AG09309 (cell line): ENCODE data around the gene AVPR1A.
"Not testable (repeated sequence)": the region's sequence is repeated elsewhere in the genome, so short reads cannot be mapped to it uniquely, and the experiment has no call there.

ENCODE experiments used
- DNase-seq: peaks from one replicate; pipeline ENCODE4 v3.0.0-alpha.2; 2010; ENCODE audit warnings: low read depth
- H3K4me3 ChIP-seq: 2 replicates; pipeline ENCODE4 v1.5.1; 2011; ENCODE audit warnings: mild to moderate bottlenecking, low read depth, low read length, moderate library complexity; ENCODE audit not compliant: control insufficient read depth
- TF ChIP-seq, protein P1 (sequence below): IDR thresholded peaks from 2 replicates; pipeline ENCODE4 v1.5.1; 2011; ENCODE audit warnings: mild to moderate bottlenecking, low read depth, low read length, inconsistent platforms; ENCODE audit not compliant: insufficient read depth, control insufficient read depth; ENCODE audit errors: missing control alignments

The AVPR1A gene

DNA sequence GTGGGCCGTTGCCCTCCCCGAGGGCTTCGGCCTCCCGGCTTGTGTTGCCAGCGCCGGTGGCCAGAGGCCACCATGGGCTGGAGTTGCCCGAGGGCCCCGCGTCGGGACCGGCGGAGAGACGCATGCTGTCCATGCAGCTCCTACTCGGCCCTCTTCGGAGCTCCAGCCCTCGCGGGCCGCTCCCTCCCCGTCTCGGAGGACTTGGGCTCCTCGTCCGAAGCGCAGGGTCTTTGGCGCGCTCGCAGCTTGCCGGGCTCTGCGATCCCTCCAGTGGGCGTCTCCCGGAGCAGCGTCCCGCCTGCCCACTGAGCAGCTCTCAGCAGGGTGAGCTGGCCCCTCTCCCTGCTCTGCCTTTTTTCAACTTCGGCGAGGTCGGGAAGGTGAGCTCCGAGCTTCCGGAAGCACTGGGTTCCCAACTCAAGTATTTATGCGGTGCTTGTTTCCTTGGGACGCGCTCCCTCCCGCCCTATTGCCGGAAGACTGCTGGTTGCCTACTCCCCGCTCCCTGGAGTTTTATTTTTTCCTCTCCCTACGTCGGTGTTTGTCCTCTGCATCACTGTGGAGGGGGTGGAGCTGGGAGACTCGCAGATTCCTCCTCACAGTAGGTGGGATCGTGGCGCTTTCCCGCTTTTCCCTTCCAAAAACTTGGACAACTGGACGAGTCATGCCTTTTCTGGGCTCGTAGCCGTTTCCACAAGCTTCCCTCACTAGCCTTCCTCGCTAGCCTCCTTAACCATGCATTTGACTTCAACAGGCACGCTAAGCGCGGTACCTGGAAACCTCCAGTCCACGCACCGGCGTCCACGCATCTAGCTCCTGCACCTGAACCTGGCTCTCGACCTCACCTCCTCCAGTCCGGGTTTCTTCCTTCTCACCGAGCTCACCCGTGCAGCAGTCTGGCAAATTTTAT lies at the start of gene AVPR1A:
Gene AVPR1A, minus strand, starts transcription at position 489 of the 910 bp plus-strand sequence. Its CDS starts 365 bp downstream, at position 124.
- H3K4me3 ChIP-seq: peak within 1 kb of the TSS; percentile 17
- no peak for DNase-seq

DNA sequence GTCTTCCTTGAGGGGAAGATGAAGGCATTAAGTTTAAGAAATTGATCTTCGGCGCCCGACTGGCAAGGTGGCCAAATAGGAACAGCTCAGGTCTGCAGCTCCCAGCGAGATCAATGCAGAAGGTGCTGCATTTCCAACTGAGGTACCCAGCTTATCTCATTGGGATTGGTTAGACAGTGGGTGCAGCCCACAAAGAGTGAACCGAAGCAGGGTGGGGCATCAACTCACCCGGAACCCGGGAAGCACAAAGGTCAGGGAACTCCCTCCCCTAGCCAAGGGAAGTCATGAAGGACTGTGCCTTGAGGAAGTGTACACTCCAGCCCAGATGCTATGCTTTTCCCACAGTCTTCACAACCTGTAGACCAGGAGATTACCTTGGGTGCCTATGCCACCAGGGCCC lies 45.2 kb upstream of the AVPR1A start:
- DNase-seq: no peak
- no peak overlapping the region for H3K4me3 ChIP-seq
- TF ChIP-seq, protein P1, sequence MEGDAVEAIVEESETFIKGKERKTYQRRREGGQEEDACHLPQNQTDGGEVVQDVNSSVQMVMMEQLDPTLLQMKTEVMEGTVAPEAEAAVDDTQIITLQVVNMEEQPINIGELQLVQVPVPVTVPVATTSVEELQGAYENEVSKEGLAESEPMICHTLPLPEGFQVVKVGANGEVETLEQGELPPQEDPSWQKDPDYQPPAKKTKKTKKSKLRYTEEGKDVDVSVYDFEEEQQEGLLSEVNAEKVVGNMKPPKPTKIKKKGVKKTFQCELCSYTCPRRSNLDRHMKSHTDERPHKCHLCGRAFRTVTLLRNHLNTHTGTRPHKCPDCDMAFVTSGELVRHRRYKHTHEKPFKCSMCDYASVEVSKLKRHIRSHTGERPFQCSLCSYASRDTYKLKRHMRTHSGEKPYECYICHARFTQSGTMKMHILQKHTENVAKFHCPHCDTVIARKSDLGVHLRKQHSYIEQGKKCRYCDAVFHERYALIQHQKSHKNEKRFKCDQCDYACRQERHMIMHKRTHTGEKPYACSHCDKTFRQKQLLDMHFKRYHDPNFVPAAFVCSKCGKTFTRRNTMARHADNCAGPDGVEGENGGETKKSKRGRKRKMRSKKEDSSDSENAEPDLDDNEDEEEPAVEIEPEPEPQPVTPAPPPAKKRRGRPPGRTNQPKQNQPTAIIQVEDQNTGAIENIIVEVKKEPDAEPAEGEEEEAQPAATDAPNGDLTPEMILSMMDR: no peak

More for the DNA sequence above, at the start of gene AVPR1A:
- TF ChIP-seq, protein P1: no peak

DNA sequence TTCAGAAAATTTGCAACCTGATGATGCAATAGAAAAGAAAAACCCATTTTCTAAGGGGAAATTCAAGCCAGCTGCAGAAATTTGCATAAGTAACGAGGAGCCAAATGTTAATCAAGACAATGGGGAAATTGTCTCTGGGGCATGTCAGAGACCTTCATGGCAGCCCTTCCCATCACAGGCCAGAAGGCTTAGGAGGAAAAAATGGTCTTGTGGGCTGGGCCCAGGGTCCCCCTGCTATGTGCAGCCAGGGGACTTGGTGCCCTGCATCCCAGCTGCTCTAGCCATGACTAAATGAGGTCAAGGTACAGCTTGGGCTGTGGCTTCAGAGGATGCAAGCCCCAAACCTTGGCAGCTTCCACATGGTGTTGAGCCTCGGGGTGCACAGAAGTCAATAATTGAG lies 28.2 kb upstream of the AVPR1A start:
- TF ChIP-seq, protein P1: no peak
- no peak for DNase-seq
- no peak overlapping the region for H3K4me3 ChIP-seq

DNA sequence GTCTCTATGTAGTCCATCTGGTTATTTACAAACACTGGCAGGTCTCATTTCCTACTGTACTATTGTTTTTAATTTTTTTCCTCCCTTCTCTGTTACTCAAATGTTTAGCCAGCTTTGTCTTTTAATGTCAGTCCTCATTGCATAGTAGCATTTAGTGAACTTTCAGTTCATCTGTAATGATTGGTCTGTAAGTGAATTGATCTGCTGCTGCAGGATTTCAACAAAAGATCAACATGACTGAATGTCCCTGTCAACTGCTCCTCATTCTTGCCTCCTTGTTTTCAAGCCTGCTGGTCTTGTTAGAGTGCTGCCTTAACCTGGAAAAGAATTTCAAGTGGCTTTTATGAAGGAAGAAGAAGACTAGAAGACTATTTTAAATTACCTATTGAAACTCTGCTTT lies 19.3 kb upstream of the AVPR1A start:
- no peak overlapping the region for H3K4me3 ChIP-seq
- TF ChIP-seq, protein P1: no peak
- no peak for DNase-seq

DNA sequence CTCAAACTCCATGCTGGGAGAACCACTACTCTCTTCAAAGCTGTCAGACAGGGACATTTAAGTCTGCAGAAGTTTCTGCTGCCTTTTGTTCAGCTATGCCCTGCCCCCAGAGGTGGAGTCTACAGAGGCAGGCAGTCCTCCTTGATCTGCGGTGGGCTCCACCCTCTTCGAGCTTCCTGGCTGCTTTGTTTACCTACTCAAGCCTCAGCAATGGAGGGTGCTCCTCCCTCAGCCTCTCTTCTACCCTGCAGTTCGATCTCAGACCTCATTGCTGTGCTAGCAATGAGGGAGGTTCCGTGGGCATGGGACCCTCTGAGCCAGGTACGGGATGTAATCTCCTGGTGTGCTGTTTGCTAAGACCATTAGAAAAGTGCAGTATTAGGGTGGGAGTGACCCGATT lies 16.7 kb upstream of the AVPR1A start:
- H3K4me3 ChIP-seq, DNase-seq: not testable (repeated sequence)

DNA sequence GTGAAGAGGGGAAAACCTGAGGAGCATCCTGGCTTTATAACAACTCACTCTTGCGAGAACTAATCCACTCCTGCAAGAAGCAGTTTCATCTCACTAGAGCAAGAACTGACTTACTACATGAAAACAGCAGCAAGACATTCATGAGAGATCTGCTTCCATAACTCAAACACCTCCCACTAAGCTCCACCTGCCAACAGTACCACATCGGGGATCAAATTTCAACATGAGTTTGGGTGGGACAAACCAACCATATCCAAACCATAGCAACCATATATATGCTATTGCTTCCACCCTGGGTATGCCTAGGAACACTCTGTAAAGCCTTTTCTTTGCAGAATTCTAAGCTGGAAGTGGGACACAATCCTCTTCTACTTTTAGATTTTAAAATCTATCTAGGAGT lies 13.9 kb upstream of the AVPR1A start:
- TF ChIP-seq, protein P1: no peak
- DNase-seq: no peak
- H3K4me3 ChIP-seq: no peak overlapping the region

DNA sequence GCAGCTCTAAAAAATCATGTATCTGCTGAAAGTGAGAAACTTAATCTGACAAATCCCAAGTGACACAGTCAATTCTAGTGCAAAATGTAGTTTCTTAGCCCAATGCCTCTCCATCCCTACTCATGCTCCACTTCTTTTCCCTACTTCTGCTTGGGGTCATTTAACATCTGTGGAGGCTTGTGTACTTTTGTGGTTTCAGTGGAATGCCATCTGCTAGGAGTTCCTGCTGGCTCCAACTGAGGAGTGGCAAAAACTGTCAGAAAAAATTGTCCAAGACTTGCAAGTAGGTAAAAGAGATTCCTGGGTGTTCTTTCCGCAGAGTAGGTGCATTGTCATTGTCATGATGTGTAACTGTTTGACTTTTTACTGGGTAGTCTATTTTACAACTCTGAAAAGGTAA lies 12.5 kb upstream of the AVPR1A start:
- no peak overlapping the region for H3K4me3 ChIP-seq
- TF ChIP-seq, protein P1: no peak
- no peak for DNase-seq
